HEK293 (cell line): ENCODE results near the gene PARD3B.

Experiments used
- CTCF ChIP-seq: fragments of 450-650 bp; formaldehyde crosslinking; IDR thresholded peaks from 2 replicates; pipeline ENCODE4 v1.5.1; 2016; ENCODE audit warnings: missing biosample characterization, missing genetic modification characterization
- KLF1 ChIP-seq: fragments of 450-650 bp; formaldehyde crosslinking; IDR thresholded peaks from 2 replicates; pipeline ENCODE4 v1.5.1; 2016; ENCODE audit warnings: missing biosample characterization, missing genetic modification characterization
- PATZ1 ChIP-seq: fragments of 450-650 bp; formaldehyde crosslinking; IDR thresholded peaks from 2 replicates; pipeline ENCODE4 v1.5.1; 2016; ENCODE audit warnings: missing biosample characterization, missing genetic modification characterization
- YY1 ChIP-seq: fragments of 450-650 bp; formaldehyde crosslinking; IDR thresholded peaks from 2 replicates; pipeline ENCODE4 v1.5.1; 2018; ENCODE audit warnings: missing biosample characterization, missing genetic modification characterization
- ZBTB21 ChIP-seq: fragments of 450-650 bp; formaldehyde crosslinking; IDR thresholded peaks from 2 replicates; pipeline ENCODE4 v1.5.1; 2017; ENCODE audit warnings: missing biosample characterization, missing genetic modification characterization
- ZBTB44 ChIP-seq: fragments of 450-650 bp; IDR thresholded peaks from 2 replicates; pipeline ENCODE4 v1.5.1; 2018; ENCODE audit warnings: missing biosample characterization, mild to moderate bottlenecking, missing genetic modification characterization
- ZNF10 ChIP-seq: fragments of 450-650 bp; formaldehyde crosslinking; IDR thresholded peaks from 2 replicates; pipeline ENCODE4 v1.5.1; 2017; ENCODE audit warnings: missing biosample characterization, missing genetic modification characterization
- ZNF133 ChIP-seq: fragments of 450-650 bp; formaldehyde crosslinking; IDR thresholded peaks from 2 replicates; pipeline ENCODE4 v1.5.1; 2016; ENCODE audit warnings: missing biosample characterization, missing genetic modification characterization
- ZNF211 ChIP-seq: fragments of 450-650 bp; formaldehyde crosslinking; IDR thresholded peaks from 2 replicates; pipeline ENCODE4 v1.5.1; 2016; ENCODE audit warnings: low read depth, missing biosample characterization, missing genetic modification characterization
- ZNF335 ChIP-seq: fragments of 450-650 bp; formaldehyde crosslinking; conservative IDR thresholded peaks from 2 replicates; pipeline ENCODE4 v1.5.1; 2016; ENCODE audit warnings: missing biosample characterization, missing genetic modification characterization
- ZNF449 ChIP-seq: fragments of 450-650 bp; formaldehyde crosslinking; IDR thresholded peaks from 2 replicates; pipeline ENCODE4 v1.5.1; 2017; ENCODE audit warnings: missing biosample characterization, mild to moderate bottlenecking, missing genetic modification characterization, moderate library complexity
- ZNF560 ChIP-seq: fragments of 450-650 bp; formaldehyde crosslinking; IDR thresholded peaks from 2 replicates; pipeline ENCODE4 v1.5.1; 2017; ENCODE audit warnings: missing biosample characterization, missing genetic modification characterization, borderline replicate concordance
- ZNF645 ChIP-seq: fragments of 450-650 bp; formaldehyde crosslinking; IDR thresholded peaks from 2 replicates; pipeline ENCODE4; 2016; ENCODE audit warnings: missing biosample characterization, missing genetic modification characterization
- ZNF747 ChIP-seq: fragments of 450-650 bp; formaldehyde crosslinking; IDR thresholded peaks from 2 replicates; pipeline ENCODE4 v1.5.1; 2016; ENCODE audit warnings: missing biosample characterization, missing genetic modification characterization

GRCh38 chr2:204650611-204651010, 105.3 kb downstream of the PARD3B start:
- no peak for TF ChIP-seq CTCF (tag by site-specific recombination)
- no peak for TF ChIP-seq ZNF560 (tag by site-specific recombination)
- TF ChIP-seq ZNF133 (tag by site-specific recombination): no peak
- no peak for TF ChIP-seq KLF1 (tag by site-specific recombination)
- no peak for TF ChIP-seq YY1
- no peak for TF ChIP-seq ZNF747
- no peak for TF ChIP-seq ZNF211 (tag by site-specific recombination)
- TF ChIP-seq ZNF645 (tag by site-specific recombination): no peak
- no peak for TF ChIP-seq ZNF335 (tag by site-specific recombination)
- no peak for TF ChIP-seq ZBTB21 (tag by site-specific recombination)
- no peak for TF ChIP-seq ZBTB44 (tag by site-specific recombination)
- no peak for TF ChIP-seq ZNF449 (tag by site-specific recombination)
- no peak for TF ChIP-seq PATZ1 (tag by site-specific recombination)
- TF ChIP-seq ZNF10 (tag by site-specific recombination): no peak
